IPS-18c (cell line): ENCODE data around the gene HORMAD2.
"Not testable (repeated sequence)": the region's sequence is repeated elsewhere in the genome, so short reads cannot be mapped to it uniquely, and the experiment has no call there.

Experiments used
- H3K4me3 ChIP-seq: 2 replicates; pipeline ENCODE4 v1.7.0; 2013; ENCODE audit warnings: low read depth, mild to moderate bottlenecking, low read length, moderate library complexity; ENCODE audit not compliant: insufficient read depth
- H3K9me3 ChIP-seq: one replicate; pipeline ENCODE4 v1.6.1; 2013; ENCODE audit warnings: mild to moderate bottlenecking, low read length, moderate library complexity; ENCODE audit not compliant: control insufficient read depth, insufficient read depth

HORMAD2 gene

DNA sequence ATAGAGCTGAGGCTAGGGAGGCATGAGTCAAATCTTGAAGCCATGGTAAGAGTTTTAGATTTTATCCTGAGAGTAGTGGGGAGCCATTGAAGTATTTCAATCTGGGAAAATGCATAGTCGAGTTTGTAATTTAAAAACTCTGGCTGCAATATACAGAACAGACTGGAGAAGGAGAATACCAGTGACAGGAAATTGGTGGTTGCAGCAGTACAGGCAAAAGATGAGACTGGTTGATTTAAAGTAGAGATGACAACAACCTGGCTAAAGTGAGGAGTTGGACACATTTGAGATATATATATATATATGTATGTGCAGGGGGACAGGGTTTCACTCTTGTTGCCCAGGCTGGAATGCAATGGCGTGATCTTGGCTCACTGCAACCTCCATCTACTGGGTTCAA, 6.2 kb downstream of the HORMAD2 start:
- Histone ChIP-seq H3K4me3 (no peak overlapping the region), H3K9me3 (no peaks in the 10 kb centered on the region)

DNA sequence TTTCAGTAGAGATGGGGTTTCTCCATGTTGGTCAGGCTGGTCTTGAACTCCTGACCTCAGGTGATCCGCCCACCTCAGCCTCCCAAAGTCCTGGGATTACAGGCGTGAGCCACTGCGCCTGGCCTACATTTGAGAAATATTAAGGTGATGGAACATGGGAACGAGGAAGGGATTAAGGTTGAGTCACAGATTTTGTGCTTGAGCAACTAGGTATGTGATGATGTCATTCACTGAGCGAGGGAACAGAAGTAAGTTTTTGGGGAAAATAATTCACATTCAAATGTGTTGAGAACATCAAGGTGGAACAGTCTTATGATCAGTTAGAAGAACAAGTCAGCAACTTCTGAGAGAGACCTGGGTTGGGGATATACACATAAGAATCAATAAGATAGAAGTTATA, 6.8 kb downstream of the HORMAD2 start:
- not testable (repeated sequence) for H3K4me3 ChIP-seq, H3K9me3 ChIP-seq

DNA sequence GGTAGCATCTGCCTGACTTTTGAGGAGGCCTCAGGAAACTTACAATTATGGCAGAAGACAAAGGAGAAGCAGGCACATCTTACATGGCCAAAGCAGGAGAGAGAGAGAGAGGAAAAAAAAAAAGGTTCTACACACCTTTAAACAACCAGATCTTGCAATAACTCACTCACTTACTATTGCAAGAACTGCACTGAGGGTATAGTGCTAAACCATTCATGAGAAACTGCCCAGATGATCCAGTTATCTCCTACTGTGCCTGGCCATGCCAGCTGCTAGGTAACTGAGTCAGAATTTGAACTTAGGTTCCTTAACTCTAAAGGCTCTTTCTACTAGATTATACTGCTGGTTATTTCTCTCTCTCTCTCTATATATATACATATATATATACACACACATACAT, 7.3 kb downstream of the HORMAD2 start:
- Histone ChIP-seq H3K9me3 (no peaks in the 10 kb centered on the region), H3K4me3 (no peak overlapping the region)

DNA sequence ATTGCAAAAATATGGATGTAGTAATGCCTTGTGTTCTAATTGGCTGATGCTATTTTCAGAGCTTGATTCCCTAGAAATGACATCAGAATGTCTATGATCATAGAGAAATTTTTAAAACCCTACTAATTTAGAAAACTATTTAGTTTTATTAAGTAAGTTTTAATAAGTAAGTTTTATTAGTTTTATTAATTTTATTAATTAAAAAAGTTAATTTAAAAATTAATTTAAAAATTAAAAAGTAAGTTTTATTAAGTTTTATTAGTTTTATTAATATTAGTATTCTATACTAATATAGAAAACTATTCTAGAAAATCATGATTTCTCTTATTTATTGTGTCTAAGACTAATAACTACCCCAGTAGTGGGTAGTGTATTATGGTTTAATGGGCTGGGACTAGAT, 8.2 kb downstream of the HORMAD2 start:
- Histone ChIP-seq H3K4me3 (no peak overlapping the region), H3K9me3 (no peaks in the 10 kb centered on the region)

DNA sequence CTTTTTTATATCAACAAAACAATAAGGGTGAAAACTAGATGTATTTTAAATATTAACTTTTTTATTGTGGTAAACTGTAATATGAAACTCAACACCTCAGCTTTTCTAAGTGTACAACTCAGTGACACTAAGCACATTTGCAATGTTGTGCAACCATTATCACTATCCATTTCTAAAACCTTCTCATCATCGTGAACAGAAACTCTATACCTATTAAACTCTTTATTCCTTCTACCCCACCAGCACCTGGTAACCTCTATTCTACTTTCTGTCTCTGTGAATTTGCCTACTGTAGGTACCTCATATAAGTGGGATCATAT, 9.4 kb downstream of the HORMAD2 start:
- H3K4me3 ChIP-seq, result no peak overlapping the region
- no peaks in the 10 kb centered on the region for H3K9me3 ChIP-seq

DNA sequence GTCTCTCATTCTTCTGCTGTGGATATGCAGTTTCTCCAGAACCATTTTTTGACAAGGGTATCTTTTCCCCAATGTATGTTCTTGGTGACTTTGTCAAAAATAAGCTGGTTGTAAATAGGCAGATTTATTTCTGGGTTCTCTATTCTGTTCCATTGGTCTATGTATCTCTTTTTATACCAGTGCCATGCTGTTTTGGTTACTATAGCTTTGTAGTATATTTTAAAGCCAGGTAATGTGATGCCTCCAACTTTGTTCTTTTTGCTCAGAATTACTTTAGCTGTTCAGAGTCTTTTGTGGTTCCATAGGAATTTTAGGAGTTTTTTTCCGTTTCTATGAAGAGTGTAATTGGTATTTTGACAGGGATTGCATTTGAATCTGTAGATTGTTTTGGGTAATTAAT, 12.4 kb downstream of the HORMAD2 start:
- no peak overlapping the region for H3K4me3 ChIP-seq
- no peaks in the 10 kb centered on the region for H3K9me3 ChIP-seq

DNA sequence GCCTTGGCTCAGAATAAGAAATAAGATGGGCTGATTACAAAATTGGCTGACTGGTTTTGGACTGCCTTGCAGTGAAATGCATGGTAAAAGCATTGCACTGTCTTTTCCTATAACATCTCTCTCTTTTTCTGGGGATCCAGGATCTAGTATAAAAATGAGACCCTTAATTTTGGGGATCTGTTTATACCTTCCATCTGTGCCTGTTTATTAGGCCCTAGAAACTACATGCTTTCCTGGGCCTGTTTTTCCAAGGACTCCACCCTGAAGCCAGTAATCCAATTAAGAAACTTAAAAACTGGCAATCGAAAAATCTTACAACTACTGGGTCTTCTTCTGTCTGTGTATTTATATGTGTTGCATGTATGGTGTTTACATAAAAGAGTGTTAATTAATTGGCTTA, 14.5 kb downstream of the HORMAD2 start:
- no peak overlapping the region for H3K4me3 ChIP-seq
- H3K9me3 ChIP-seq, result no peaks in the 10 kb centered on the region

DNA sequence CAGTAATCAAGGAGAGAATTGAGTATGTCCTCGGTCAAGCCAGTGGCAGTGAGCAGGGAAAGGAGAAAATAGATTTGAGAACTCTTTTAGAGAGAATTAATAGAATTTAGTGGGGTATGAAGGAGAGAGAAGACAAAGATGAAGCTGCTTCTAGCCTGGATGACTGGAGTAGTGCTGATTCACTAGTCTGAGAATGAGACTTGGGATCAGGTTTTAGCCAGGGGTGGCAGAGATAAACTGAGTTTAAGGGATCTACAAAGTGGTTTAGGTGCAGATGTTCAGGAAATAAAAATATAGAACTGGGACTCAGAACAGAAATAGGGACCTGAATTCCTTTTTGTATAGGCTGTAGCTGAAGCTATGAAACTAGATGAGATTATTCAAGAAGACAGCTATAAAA, 17.6 kb downstream of the HORMAD2 start:
- Histone ChIP-seq H3K4me3 (no peak overlapping the region), H3K9me3 (no peaks in the 10 kb centered on the region)

DNA sequence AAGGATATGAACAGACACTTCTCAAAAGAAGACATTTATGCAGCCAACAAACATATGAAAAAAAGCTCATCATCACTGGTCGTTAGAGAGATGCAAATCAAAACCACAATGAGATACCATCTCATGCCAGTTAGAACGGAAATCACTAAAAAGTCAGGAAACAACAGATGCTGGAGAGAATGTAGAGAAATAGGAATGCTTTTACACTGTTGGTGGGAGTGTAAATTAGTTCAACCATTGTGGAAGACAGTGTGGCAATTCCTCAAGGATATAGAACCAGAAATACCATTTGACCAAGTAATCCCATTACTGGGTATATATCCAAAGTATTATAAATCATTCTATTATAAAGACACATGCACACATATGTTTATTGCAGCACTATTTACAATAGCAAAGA, 20.5 kb downstream of the HORMAD2 start:
- H3K9me3 ChIP-seq, H3K4me3 ChIP-seq: not testable (repeated sequence)

DNA sequence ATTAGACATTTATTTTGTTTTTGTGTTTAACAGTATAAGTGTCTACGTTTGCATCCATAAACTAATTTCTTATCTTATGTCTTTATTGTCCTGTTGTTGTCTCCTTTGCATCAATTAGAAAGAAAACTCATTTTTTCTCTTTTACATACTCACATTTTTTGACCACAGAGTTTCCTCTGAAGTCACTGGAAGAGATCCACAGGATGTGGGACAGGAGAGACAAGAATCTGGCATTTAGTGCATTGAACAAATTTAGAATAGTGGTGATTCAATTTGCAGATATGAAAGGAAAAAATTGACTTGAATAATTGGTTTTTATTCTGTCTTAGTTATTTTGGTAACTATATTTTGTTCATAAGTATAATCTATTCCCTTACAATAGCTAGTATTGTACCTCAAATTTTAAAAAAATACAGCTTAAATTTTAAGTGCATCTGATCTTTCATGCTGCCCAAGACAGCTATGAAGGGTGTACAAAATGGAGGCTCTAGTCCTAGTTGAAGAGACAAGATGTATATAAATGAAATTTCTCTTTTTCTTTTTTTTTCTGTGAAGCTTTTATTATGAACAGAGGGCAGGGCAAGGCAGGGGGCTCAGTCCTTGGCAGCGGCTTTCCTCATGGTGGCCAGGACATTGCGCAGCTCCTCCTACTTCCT, 24.4 kb downstream of the HORMAD2 start:
- H3K4me3 ChIP-seq, result no peak overlapping the region
- no peaks in the 10 kb centered on the region for H3K9me3 ChIP-seq

DNA sequence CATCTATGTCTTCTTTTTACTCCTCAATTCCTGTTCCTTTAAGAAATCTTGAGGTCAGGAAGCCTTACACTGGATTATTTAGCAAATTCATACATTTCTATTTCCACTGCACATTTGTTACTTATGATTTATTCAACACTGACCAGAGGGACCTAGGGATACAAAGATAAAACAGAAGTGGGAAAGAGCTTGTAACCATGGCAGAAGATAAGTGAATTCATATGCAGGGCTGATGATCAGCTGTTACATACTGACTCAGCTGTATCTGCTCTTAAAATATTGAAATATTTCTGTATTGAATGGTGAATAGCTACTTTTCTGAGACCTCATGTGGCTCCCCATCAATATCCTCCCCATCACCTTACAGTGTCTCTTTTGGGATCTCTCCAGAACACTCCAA, 25.2 kb downstream of the HORMAD2 start:
- Histone ChIP-seq H3K9me3 (no peaks in the 10 kb centered on the region), H3K4me3 (no peak overlapping the region)

DNA sequence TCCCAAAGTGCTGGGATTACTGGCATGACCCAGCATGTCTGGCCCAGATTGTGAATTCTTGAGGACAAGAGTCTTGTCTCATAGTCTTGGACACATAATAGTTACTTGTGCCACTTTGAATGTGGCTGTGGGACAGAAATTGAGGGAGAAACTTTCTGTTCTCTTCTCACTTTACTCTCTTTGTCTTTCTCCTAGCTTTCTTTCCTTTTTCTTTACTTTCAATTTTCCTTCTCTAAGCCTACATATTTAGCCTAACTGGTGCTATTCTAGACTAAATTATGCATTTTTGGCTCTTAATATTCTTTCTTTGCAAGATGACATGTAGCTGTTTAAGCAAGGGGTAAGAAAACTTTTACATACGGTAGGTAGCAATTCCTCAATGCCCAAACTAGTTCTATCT, 33.2 kb downstream of the HORMAD2 start:
- no peak overlapping the region for H3K4me3 ChIP-seq
- H3K9me3 ChIP-seq, result no peaks in the 10 kb centered on the region

DNA sequence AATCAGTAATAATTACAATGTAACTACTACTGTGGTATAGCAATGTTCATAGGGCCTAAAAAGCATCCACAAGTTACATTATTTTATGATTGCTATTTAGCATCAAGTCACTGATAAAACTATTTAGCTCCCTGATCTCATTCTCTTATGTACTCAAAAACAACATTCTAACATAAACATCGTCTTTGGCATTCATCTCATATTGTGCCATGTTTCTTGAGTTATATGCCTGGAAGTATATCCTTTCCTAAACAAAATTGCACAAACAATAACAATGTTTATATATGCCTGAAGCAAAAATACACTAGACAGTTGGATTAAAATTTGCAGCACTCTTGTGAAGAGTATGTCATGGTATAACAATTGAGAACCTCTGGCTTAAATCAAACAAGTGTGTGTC, 34.1 kb downstream of the HORMAD2 start:
- no peaks in the 10 kb centered on the region for H3K9me3 ChIP-seq
- H3K4me3 ChIP-seq, result no peak overlapping the region

DNA sequence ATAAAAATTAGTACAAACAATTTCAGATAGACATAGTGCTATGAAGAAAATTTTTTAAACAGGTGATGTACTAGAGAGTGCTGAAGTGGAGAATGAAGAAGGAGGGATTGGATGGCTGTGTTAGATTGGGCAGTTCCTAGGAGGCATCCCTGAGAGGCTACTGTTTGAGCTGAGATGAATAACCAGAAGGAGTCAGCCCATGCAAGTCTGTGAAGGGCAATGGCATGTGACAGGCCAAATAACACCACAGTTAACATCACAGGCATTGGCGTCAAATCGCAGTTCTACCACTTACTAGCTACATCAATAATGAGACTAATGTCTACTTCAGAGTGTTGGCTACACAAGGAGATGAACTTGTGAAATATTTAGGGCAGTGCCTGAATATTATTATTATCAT, 35.4 kb downstream of the HORMAD2 start:
- H3K4me3 ChIP-seq, result no peak overlapping the region
- no peaks in the 10 kb centered on the region for H3K9me3 ChIP-seq

DNA sequence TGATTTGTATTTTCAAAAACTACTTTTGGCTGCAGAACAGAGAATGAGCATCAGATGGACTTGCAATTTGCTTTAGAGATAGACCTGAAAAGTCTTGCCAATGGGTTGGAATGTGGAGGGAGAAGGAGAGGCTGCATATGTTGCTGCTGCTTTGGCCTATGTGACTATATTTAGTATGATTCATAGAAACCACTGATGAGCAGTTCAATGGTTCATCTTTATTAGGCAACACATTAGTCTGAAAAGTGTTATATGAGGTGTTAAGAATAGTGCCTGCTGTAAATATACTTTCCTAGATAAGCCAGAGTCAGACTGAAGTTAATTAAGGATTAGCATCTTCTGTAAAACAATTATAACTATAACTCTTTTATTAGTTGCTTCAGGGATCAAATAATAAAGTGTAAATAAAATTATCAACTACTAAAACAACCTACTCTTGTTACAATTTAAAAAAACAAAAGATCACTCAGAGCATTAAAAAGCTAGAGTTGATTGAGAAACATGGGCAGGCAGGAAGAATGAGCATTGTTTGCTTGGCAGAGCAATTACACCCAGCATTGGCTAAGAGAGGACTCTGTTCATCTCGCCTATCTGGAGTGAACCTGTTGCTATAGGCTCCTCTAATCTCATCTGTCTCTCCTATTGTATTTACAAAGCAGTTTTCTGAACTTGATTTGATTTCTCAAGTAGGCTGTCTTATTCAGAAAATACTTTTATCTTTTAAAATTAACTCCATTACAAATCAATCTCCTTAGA, 36.3 kb downstream of the HORMAD2 start:
- Histone ChIP-seq H3K4me3 (no peak overlapping the region), H3K9me3 (no peaks in the 10 kb centered on the region)

DNA sequence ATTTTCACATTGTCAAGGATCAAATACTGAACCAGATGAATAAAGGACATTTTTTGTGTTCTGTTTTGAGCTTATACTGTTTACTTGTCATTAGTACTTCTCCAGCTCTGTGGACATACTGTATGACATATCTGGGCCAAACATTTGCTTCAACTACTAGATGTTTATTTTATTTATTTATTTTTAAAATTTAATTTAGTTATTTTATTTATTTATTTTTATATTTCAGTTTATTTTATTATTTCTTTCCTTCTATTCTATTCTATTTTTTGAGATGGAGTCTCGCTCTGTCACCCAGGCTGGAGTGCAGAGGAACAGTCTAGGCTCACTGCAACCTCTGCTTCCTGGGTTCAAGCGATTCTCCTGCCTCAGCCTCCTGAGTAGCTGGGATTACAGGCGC, 37.0 kb downstream of the HORMAD2 start:
- no peak overlapping the region for H3K4me3 ChIP-seq
- no peaks in the 10 kb centered on the region for H3K9me3 ChIP-seq

DNA sequence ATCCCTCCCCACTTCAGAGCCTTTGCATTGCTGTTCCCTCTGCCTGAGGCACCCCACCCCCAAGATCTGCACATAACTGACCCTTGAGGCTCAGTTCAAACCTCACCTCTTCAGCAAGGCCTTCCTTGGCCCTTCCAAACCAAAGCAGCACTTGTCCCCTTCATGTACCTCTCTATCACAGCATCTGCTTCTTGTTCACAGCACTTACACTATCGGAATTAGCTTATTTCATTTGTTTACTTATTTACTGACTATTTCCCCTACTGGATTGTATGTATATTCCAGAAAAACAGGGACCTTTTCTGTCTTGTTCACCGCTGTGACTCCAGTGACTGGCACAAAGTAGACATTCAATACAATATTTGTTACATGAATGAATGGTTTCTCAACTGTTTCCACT, 38.0 kb downstream of the HORMAD2 start:
- Histone ChIP-seq H3K4me3 (no peak overlapping the region), H3K9me3 (no peaks in the 10 kb centered on the region)

DNA sequence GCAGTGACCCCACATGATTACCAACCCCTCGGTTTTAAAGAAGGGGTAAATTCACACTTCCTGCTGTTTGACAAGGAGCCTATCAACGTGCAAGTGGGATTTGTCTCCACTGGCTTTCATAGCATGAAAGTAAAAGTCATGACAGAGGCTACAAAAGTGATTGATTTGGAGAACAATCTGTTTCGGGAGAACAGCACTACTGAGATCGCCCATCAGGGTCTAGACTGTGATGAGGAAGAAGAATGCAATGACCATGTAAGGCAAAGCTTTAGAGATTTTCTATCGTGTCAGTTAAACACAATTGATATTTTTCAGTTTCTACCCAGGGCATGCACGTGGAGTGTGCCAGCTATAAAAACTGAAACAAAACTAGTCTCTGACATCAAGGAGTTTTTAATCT, 41.7 kb downstream of the HORMAD2 start:
- Histone ChIP-seq H3K9me3 (no peaks in the 10 kb centered on the region), H3K4me3 (no peak overlapping the region)

DNA sequence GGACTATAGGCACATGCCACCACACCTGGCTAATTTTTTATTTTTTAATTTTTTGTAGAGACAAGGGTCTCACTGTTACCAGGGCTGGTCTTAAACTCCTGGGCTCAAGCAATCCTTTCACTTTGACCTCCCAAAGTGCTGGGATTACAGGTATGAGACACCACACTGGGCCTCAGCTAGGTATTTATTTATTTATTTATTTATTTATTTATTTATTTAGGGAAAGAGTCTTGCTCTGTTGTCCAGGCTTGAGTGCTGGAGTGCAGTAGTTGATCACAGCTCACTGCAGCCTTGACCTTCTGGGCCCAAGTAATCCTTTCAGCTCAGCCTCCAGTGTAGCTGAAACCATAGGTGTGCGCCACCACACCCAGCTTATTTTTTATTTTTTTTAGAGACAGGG, 43.2 kb downstream of the HORMAD2 start:
- Histone ChIP-seq H3K4me3 (no peak overlapping the region), H3K9me3 (no peaks in the 10 kb centered on the region)
